HEK293 (cell line): Measurements from ENCODE around the gene RASSF8.

ENCODE experiments used
- CTCF ChIA-PET: fragments of 350-600 bp; formaldehyde crosslinking; extraction: SDS; loops from one replicate; lab custom pipeline; 2021; ENCODE audit warnings: antibody characterized with exemption; lab: Yijun Ruan, JAX
- POLR2A ChIA-PET: fragments of 300-600 bp; formaldehyde crosslinking; extraction: SDS; loops from one replicate; lab custom pipeline; 2020; ENCODE audit warnings: antibody characterized with exemption, inconsistent platforms; lab: Yijun Ruan, JAX
- H3K27ac ChIP-seq: fragments of 200-500 bp; sonication (Bioruptor generic); 2 replicates; pipeline ENCODE4 v1.5.1; 2014; ENCODE audit warnings: low read depth, low read length, control low read depth, inconsistent platforms; ENCODE audit errors: extremely low read depth
- H3K36me3 ChIP-seq, 2 experiments: fragments of 200-500 bp in 1 of 2; sonication (Bioruptor generic) in 1 of 2; 1 replicate in 1 of 2; 2 replicates in 1 of 2; pipeline ENCODE4 v1.5.1; 2014 to 2017; ENCODE audit warnings: inconsistent platforms in 2 of 2, low read length in 2 of 2; ENCODE audit not compliant: control insufficient read depth in 2 of 2, insufficient read depth in 1 of 2
- H3K4me1 ChIP-seq: fragments of 200-500 bp; sonication (Bioruptor generic); 2 replicates; pipeline ENCODE4 v1.5.1; 2014; ENCODE audit warnings: mild to moderate bottlenecking, low read length, inconsistent platforms; ENCODE audit not compliant: control insufficient read depth, insufficient read depth
- H3K4me3 ChIP-seq: 2 replicates; pipeline ENCODE4 v1.5.1; 2011; ENCODE audit warnings: low read depth, mild to moderate bottlenecking, control low read depth, low read length, moderate library complexity
- H3K9me3 ChIP-seq: fragments of 200-500 bp; sonication (Bioruptor generic); 2 replicates; pipeline ENCODE4 v1.5.1; 2014; ENCODE audit warnings: low read depth, low read length, inconsistent platforms; ENCODE audit not compliant: control insufficient read depth, insufficient read depth
- ATF2 ChIP-seq: fragments of 450-650 bp; formaldehyde crosslinking; IDR thresholded peaks from 2 replicates; pipeline ENCODE4 v1.5.1; 2016; ENCODE audit warnings: missing biosample characterization, missing genetic modification characterization, low read depth
- BCL6B ChIP-seq: fragments of 450-650 bp; formaldehyde crosslinking; IDR thresholded peaks from 2 replicates; pipeline ENCODE4 v1.5.1; 2017; ENCODE audit warnings: missing biosample characterization, missing genetic modification characterization
- EGR2 ChIP-seq: fragments of 450-650 bp; formaldehyde crosslinking; IDR thresholded peaks from 2 replicates; pipeline ENCODE4 v1.5.1; 2016; ENCODE audit warnings: low read depth, missing biosample characterization, missing genetic modification characterization
- HOXD13 ChIP-seq: sonication (generic); formaldehyde crosslinking; IDR thresholded peaks from 2 replicates; pipeline ENCODE4 v1.8.0; 2022; ENCODE audit warnings: missing genetic modification reagents, borderline replicate concordance
- KLF8 ChIP-seq: fragments of 450-650 bp; formaldehyde crosslinking; IDR thresholded peaks from 2 replicates; pipeline ENCODE4 v1.5.1; 2016; ENCODE audit warnings: missing biosample characterization, missing genetic modification characterization
- SCRT1 ChIP-seq: fragments of 450-650 bp; formaldehyde crosslinking; IDR thresholded peaks from 2 replicates; pipeline ENCODE4 v1.5.1; 2016; ENCODE audit warnings: missing biosample characterization, missing genetic modification characterization, borderline replicate concordance
- SCRT2 ChIP-seq: fragments of 450-650 bp; formaldehyde crosslinking; IDR thresholded peaks from 2 replicates; pipeline ENCODE4 v1.5.1; 2016; ENCODE audit warnings: missing biosample characterization, missing genetic modification characterization
- ZBTB7A ChIP-seq: fragments of 450-650 bp; formaldehyde crosslinking; IDR thresholded peaks from 2 replicates; pipeline ENCODE4 v1.5.1; 2016; ENCODE audit warnings: low read depth, missing biosample characterization, missing genetic modification characterization
- ZFP3 ChIP-seq: fragments of 450-650 bp; formaldehyde crosslinking; IDR thresholded peaks from 2 replicates; pipeline ENCODE4 v1.5.1; 2016; ENCODE audit warnings: low read depth, missing biosample characterization, missing genetic modification characterization
- ZNF10 ChIP-seq: fragments of 450-650 bp; formaldehyde crosslinking; IDR thresholded peaks from 2 replicates; pipeline ENCODE4 v1.5.1; 2017; ENCODE audit warnings: missing biosample characterization, missing genetic modification characterization
- ZNF19 ChIP-seq: fragments of 450-650 bp; formaldehyde crosslinking; IDR thresholded peaks from 2 replicates; pipeline ENCODE4; 2016; ENCODE audit warnings: missing biosample characterization, missing genetic modification characterization, low read depth
- ZNF24 ChIP-seq: fragments of 450-650 bp; formaldehyde crosslinking; IDR thresholded peaks from 2 replicates; pipeline ENCODE4 v1.5.1; 2016; ENCODE audit warnings: missing biosample characterization, missing genetic modification characterization
- ZNF394 ChIP-seq: fragments of 450-650 bp; formaldehyde crosslinking; IDR thresholded peaks from 2 replicates; pipeline ENCODE4 v1.5.1; 2016; ENCODE audit warnings: missing biosample characterization, missing genetic modification characterization, mild to moderate bottlenecking, moderate library complexity, borderline replicate concordance
- ZNF416 ChIP-seq: fragments of 450-650 bp; formaldehyde crosslinking; IDR thresholded peaks from 2 replicates; pipeline ENCODE4 v1.5.1; 2016; ENCODE audit warnings: missing biosample characterization, missing genetic modification characterization
- ZNF514 ChIP-seq: fragments of 450-650 bp; formaldehyde crosslinking; IDR thresholded peaks from 2 replicates; pipeline ENCODE4 v1.5.1; 2016; ENCODE audit warnings: missing biosample characterization, missing genetic modification characterization
- ZNF529 ChIP-seq: fragments of 450-650 bp; formaldehyde crosslinking; IDR thresholded peaks from 2 replicates; pipeline ENCODE4 v1.5.1; 2017; ENCODE audit warnings: missing genetic modification characterization, missing biosample characterization; ENCODE audit not compliant: insufficient replicate concordance
- ZNF560 ChIP-seq: fragments of 450-650 bp; formaldehyde crosslinking; IDR thresholded peaks from 2 replicates; pipeline ENCODE4 v1.5.1; 2017; ENCODE audit warnings: missing biosample characterization, missing genetic modification characterization, borderline replicate concordance
- ZNF624 ChIP-seq: fragments of 450-650 bp; formaldehyde crosslinking; IDR thresholded peaks from 2 replicates; pipeline ENCODE4 v1.5.1; 2017; ENCODE audit warnings: missing biosample characterization, missing genetic modification characterization
- ZNF645 ChIP-seq: fragments of 450-650 bp; formaldehyde crosslinking; IDR thresholded peaks from 2 replicates; pipeline ENCODE4; 2016; ENCODE audit warnings: missing biosample characterization, missing genetic modification characterization
- ZNF830 ChIP-seq: fragments of 450-650 bp; IDR thresholded peaks from 2 replicates; pipeline ENCODE4 v1.5.0; 2018; ENCODE audit warnings: missing biosample characterization, missing genetic modification characterization, low read depth, mild to moderate bottlenecking, moderate library complexity
- TF ChIP-seq, protein P1 (sequence below): fragments of 450-650 bp; formaldehyde crosslinking; IDR thresholded peaks from 2 replicates; pipeline ENCODE4 v1.5.1; 2016; ENCODE audit warnings: missing biosample characterization, missing genetic modification characterization
- TF ChIP-seq, protein P2 (sequence below): fragments of 450-650 bp; formaldehyde crosslinking; IDR thresholded peaks from 2 replicates; pipeline ENCODE4 v1.5.1; 2016; ENCODE audit warnings: missing biosample characterization, missing genetic modification characterization

The RASSF8 gene

GRCh38 chr12:26062006-26062405 lies 103.5 kb downstream of the RASSF8 start (continued):
- no peak for TF ChIP-seq BCL6B (tag by site-specific recombination)
- no peak for TF ChIP-seq ZNF830
- TF ChIP-seq ZFP3 (tag by site-specific recombination): no peak
- no peak for TF ChIP-seq HOXD13
- TF ChIP-seq ZBTB7A: no peak
- no peak for TF ChIP-seq ZNF19 (tag by site-specific recombination)
- no peak for TF ChIP-seq ZNF416 (tag by site-specific recombination)

GRCh38 chr12:26062566-26062965 lies 104.1 kb downstream of the RASSF8 start:
- H3K27ac ChIP-seq: no peak overlapping the region
- CTCF ChIA-PET: interaction anchor here (1.1 kb wide), 1 partner anchor 57 kb away, joined by 3 read pairs; no protein-coding TSS in a partner anchor
- no peak overlapping the region for H3K4me3 ChIP-seq
- H3K36me3 ChIP-seq: no peaks in the 10 kb centered on the region
- peaks cover 5% of the 10 kb centered on the region; the same call in 1 of the 2 replicates for H3K4me1 ChIP-seq
- POLR2A ChIA-PET: no interaction called here
- TF ChIP-seq SCRT2 (tag by site-specific recombination) (peak; percentile 83), EGR2 (no peak), ZNF394 (tag by site-specific recombination) (no peak), ZNF560 (no peak), ZNF24 (tag by site-specific recombination) (no peak), SCRT1 (tag by site-specific recombination) (0 out of 2 replicates have a peak, but pooled peaks have one; percentile 24)
- TF ChIP-seq, protein P1, sequence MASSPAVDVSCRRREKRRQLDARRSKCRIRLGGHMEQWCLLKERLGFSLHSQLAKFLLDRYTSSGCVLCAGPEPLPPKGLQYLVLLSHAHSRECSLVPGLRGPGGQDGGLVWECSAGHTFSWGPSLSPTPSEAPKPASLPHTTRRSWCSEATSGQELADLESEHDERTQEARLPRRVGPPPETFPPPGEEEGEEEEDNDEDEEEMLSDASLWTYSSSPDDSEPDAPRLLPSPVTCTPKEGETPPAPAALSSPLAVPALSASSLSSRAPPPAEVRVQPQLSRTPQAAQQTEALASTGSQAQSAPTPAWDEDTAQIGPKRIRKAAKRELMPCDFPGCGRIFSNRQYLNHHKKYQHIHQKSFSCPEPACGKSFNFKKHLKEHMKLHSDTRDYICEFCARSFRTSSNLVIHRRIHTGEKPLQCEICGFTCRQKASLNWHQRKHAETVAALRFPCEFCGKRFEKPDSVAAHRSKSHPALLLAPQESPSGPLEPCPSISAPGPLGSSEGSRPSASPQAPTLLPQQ (tag by site-specific recombination): peak; percentile 31; the same call in 1 of the 2 replicates
- no peaks in the 10 kb centered on the region for H3K9me3 ChIP-seq

- CTCF ChIA-PET: no interaction called here
Observed at GRCh38 chr12:26065451-26065850, 107.0 kb downstream of the RASSF8 start.

DNA sequence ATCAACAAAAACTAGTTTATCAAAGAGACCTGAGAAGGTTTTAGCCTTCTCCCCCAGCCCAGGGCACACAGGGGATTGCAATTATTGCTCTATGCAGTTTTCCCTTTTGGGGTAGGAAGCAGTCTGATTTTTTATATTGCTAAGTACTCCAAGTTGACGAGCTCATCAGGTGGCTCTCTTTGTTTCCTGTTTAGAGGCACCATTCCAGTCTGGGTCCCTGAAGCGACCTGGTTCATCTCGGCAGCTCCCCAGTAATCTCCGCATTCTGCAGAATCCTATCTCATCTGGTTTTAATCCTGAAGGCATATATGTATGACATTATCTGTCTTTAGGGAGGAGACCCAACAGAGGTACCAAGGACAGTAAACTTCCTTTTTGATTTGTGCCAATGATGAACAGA lies 110.0 kb downstream of the RASSF8 start:
- ChIA-PET CTCF (interaction anchor here (0.6 to 1.2 kb wide), 3 partner anchors 9 to 416 kb away, joined by 3 to 4 read pairs (median 3); no protein-coding TSS in a partner anchor), POLR2A (no interaction called here)
- Histone ChIP-seq H3K4me1 (no peaks in the 10 kb centered on the region), H3K9me3 (no peaks in the 10 kb centered on the region), H3K36me3 (no peaks in the 10 kb centered on the region; a peak in 1 of 3 replicates), H3K27ac (no peak overlapping the region), H3K4me3 (no peak overlapping the region)
- TF ChIP-seq ATF2 (tag by site-specific recombination) (no peak), ZNF10 (no peak)
- TF ChIP-seq, protein P2, sequence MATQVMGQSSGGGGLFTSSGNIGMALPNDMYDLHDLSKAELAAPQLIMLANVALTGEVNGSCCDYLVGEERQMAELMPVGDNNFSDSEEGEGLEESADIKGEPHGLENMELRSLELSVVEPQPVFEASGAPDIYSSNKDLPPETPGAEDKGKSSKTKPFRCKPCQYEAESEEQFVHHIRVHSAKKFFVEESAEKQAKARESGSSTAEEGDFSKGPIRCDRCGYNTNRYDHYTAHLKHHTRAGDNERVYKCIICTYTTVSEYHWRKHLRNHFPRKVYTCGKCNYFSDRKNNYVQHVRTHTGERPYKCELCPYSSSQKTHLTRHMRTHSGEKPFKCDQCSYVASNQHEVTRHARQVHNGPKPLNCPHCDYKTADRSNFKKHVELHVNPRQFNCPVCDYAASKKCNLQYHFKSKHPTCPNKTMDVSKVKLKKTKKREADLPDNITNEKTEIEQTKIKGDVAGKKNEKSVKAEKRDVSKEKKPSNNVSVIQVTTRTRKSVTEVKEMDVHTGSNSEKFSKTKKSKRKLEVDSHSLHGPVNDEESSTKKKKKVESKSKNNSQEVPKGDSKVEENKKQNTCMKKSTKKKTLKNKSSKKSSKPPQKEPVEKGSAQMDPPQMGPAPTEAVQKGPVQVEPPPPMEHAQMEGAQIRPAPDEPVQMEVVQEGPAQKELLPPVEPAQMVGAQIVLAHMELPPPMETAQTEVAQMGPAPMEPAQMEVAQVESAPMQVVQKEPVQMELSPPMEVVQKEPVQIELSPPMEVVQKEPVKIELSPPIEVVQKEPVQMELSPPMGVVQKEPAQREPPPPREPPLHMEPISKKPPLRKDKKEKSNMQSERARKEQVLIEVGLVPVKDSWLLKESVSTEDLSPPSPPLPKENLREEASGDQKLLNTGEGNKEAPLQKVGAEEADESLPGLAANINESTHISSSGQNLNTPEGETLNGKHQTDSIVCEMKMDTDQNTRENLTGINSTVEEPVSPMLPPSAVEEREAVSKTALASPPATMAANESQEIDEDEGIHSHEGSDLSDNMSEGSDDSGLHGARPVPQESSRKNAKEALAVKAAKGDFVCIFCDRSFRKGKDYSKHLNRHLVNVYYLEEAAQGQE (tag by site-specific recombination): 0 out of 2 replicates have a peak, but pooled peaks have one; percentile 38

More at GRCh38 chr12:26065451-26065850, 107.0 kb downstream of the RASSF8 start:
- TF ChIP-seq ZNF529 (tag by site-specific recombination) (no peak), ZNF624 (tag by site-specific recombination) (no peak), ZNF645 (tag by site-specific recombination) (no peak), KLF8 (no peak), ZNF514 (tag by site-specific recombination) (no peak)
- no peak overlapping the region for H3K4me3 ChIP-seq
- H3K27ac ChIP-seq: no peak overlapping the region
- no peaks in the 10 kb centered on the region for H3K9me3 ChIP-seq
- POLR2A ChIA-PET: no interaction called here
- peaks cover 5% of the 10 kb centered on the region; the same call in 1 of the 2 replicates for H3K4me1 ChIP-seq
- no peaks in the 10 kb centered on the region; a peak in 1 of 3 replicates for H3K36me3 ChIP-seq
